OCI-LY3 (cell line): ENCODE results near the gene PAXX.

Experiments used
- CTCF ChIP-seq: fragments of 200-600, 300-600 bp; sonication (generic); IDR thresholded peaks from 2 replicates; pipeline ENCODE4 v1.5.1; 2014; ENCODE audit warnings: antibody characterized with exemption, low read length, low read depth
- EZH2phosphoT487 ChIP-seq: fragments of 200-600 bp; shearing (Covaris generic); IDR thresholded peaks from 2 replicates; pipeline ENCODE4 v1.6.1; 2018; ENCODE audit warnings: antibody characterized with exemption, mixed run types, low read depth

GRCh38 chr9:136964833-136965422 is 27.3 kb upstream of the PAXX start:
- TF ChIP-seq CTCF = no peak
- TF ChIP-seq EZH2phosphoT487 = no peak
